DLD1 (cell line): Measurements from ENCODE around the gene IQCE.

Experiments
- in situ Hi-C: cut with HindIII; loops from 2 replicates; pipeline ENCODE4 v1.10.0; 2017; ENCODE audit warnings: low sequenced_read_pairs

IQCE gene

GRCh38 chr7:2628891-2629290 lies 70.1 kb downstream of the IQCE start:
- in situ Hi-C loops: no loop called here

DNA sequence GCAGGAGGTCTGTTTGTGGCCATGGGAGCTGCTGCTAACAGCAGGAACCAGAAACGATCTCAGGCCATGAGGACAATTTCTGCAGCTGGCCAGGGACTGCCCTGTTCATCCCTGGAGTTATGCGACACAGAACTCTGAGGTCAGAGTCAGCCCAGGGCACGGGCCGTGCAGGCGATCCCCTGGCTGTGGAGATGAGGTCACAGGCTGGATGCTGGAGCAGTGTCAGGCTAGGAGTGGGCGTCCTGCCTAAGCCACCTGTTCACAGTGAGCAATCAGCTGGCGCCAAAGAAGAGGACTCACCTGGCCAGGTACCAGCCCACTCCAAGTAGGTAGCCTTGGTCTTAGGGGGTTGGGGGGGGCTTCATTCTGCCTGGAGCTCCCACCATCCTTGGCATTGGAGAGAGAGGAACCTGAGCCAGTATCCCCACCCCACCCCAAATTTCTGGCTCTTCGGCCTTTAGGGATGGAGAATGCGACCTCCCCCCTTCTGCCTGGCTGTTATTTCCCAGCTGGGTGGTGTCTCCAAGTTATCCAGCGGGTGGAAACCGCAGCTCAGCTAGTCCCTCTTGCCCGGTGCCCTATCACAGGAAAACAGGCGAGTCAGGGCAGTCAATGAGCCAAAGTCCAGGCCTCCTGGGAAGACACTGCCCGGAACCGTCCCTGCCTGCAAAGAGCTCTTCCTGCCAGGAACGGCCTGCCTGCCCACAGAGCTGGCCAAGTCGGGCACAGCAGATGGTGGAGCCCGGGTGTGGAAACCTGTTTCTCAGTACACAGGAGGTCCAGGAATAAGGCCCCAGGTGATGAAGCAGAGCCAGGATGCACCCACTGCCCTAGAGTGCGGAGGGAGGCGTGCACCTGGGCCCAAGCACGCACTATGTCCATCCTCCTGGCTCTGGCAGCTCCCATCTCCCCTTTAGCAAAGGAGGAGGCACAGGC lies 71.2 kb downstream of the IQCE start:
- in situ Hi-C loops: no loop called here

- in situ Hi-C loops: no loop called here
Observed at GRCh38 chr7:2631946-2632732, 73.4 kb downstream of the IQCE start, which contains the start of gene TTYH3. TTYH3 (plus strand) TSS chr7:2631986; CDS start chr7:2632156, 170 bp downstream.

DNA sequence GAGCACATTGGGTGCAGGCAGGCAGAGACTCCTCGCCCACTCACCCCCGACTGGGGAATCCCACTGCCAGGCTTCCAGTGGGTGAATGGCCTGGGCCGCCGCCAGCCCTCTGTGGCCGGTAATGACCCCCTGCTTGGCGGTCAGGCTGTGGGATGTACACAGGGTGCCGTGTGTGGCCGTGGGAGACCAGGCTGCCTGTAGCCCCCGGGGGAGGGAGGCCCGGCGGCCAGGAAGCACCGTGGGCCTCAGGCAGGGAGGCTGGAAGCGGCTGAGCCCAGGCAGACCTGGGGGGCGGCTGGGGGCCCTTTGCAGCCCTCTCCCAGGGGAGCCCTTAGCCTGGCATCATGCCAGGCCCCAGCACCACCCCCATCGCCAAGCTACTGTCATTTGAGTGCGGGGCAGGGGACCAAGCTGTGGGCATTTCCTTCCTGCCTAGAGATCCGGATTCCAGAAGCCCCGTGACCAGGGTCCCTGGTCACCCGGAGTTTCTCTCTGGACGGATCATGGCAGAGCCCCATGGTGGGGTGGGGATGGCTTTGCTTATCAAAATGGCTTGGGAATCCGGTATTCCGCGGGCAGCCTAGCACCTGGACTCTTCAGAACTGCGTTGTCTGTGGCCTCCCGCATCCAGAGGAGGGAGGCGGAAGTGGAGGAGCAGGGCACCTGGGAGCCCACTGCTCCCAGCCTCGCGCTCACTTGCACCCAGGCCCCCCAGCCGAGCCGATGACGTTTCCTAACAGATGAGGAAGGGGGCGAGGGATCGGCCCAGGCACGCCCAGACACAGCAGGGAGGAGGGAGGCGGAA lies 74.2 kb downstream of the IQCE start:
- in situ Hi-C loops: no loop called here

DNA sequence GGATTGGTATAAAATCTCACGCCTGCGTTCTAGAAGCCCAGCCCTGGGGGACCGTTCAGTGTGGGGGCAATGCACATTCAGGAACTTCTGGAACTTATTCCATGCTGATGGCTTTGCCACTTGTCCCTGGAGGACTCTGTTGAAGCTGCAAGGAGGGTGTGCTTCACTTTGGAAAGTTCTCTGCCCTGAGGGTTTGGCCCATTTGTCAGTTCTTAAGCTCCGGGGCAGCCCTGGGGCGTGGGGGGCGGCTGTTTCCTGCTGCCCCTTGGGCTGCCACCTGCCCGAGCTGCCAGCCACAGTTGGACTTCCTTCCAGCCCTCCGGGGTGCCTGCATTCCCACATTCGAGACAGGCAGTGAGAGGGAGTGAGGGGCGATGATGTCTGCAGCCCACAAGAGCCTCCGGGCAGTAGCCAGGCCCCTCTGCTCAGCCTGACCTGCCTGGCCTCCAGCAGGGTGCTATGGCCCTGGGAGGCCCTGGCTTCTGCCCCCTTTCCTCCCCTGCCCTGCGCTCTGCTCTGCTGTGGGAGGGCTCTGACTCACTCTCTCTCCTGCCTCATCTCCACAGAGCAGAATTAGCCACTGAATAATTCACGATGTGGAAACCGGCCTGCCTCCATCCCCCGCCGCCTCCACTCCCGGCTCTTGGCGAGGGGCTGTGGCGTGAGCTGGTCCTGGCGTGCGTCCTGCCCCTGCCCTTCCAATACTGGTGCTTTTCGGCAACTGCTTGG lies 74.9 kb downstream of the IQCE start:
- in situ Hi-C loops: no loop called here

DNA sequence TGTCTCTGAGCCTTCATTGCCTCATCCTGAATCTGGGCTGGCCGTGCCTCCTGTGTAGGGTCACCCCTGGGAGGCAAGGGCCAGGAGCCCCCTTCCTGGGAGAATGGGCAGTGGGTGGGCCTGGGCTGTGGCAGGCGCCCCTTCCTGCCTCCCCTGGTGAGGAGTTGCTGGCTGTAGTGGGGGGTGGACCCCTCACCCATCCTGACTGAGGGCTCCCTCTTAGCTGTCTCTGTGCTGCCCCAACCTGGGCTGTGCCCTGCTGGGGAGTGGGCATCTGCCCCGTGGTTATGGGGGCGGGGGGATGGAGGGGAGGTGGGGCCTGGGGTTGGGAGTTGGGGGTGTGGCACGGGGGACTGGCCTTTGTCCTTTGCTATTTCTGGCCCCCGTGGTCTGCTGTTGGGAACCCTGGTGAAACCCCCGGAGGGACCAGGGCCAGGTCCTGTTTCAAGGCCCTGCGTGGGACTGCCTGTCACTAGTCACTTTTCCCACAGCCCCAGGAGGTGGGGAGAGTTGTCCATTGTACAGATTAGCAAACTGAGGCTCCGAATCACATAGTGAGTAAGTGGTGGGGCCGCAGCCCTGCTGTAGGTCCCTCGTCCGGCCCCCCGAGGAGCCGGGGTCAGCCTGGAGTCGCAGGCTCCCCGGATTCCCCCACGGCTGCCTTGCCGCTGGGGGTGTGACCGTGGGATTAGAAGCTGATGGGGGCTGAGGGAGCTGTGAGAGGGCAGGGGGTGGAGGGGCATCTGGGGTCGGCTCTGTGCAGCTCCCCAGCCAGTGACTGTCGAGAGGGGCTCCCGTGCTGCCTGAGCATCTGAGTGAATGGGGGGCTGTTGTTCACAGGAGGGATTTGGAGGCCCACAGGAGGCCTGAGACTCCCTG lies 75.7 kb downstream of the IQCE start:
- in situ Hi-C loops: no loop called here

GRCh38 chr7:2635148-2635668 lies 76.4 kb downstream of the IQCE start:
- in situ Hi-C loops: no loop called here

GRCh38 chr7:2635810-2636701 lies 77.3 kb downstream of the IQCE start:
- in situ Hi-C loops: no loop called here

DNA sequence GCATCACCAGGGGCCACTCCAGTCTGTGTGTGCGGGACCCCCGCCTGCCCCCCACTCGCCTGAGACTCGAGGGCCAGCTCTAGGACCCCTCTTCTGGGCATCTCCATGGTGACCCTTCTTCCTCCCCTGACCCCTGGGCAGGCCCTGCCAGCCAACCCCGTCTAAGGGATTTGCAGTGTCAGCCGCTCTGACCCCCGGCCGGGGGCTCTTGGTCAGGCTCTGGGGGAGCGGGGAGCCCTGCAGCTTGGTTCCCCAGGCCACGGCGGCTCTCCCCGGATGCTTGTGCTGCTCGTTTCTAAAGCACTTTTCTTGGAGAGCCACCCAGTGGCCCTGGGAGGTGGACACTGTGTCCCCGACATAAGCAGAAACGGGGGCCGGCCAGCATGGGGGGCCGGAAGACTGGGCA lies 78.3 kb downstream of the IQCE start:
- in situ Hi-C loops: no loop called here

DNA sequence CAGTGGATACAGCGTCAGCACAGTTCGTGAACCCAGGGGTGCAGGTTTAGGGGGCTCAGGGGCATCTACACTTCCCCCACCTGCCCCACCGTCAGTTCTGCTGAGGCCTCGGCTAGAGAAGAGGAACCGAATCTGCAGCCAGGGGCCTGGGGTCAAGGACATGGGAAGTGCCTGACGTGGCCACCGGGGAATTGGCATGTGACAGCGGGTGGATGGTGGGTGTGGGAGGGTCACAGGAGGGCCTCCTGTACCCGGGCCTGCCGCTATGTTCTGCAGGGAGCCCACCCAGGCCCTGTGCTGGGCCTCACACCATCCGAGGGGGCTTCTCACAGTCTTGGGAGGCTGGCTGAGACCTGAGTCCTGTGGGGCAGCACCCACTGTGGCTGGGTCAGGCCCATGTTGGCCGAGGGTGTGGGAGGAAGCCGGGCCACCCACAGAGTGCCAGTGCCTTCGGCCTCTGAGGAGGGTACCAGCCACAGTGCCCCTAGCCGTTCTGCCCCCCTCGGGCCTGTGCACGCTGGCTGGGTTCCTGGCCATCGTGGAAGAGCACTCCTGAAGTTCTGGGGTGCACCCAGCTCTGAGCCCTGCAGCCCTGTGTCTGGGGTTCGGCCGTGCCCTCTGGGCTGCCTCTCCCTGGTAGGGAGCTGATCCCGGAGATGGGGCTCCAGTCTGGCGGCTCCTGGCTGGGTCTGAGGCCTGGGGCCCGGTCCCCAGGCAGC lies 78.9 kb downstream of the IQCE start:
- in situ Hi-C loops: no loop called here

GRCh38 chr7:2638224-2638991 lies 79.6 kb downstream of the IQCE start:
- in situ Hi-C loops: no loop called here

- in situ Hi-C loops: no loop called here
Observed at GRCh38 chr7:2639181-2639681, 80.5 kb downstream of the IQCE start.

DNA sequence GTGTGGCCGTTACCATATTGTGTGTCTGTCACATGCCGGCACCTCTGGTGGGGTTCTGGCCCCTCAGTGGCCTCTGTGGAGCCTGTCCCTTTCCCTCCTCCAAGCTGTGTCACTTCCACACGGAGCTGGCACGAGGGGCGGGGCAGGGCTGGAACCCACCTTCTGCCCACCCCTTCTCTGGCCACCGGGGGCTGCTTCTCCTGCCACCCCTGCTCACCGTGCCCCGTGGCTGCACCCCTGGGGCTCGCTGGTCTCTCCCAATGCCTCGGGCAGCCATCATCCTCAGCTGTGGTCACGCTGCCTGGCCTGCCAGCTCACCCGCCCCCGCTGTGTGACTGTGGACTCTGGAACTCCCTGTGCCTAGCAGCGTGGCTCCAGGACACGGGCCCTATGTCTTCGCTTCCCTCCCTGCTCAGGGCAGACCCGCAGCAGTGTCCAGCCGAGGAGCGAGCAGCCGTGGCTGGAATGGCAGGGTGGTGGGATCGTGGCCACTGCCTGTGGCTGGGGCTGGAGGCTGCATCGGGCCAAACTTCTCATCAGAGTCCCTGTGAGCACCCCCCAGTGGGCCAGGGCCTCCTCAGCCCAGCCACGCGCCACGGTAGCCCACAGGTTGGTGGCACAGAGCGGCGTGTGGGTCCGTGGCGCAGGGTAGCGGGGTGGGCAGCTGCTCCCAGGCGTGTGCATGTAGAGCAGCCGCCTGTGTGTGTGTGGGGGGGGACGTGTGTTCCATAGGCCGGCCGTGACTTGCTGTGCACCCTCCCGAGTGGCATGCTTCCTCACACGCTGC lies 81.1 kb downstream of the IQCE start:
- in situ Hi-C loops: no loop called here

- in situ Hi-C loops: no loop called here
Observed at GRCh38 chr7:2640482-2640830, 81.7 kb downstream of the IQCE start.

GRCh38 chr7:2640846-2641316 lies 82.1 kb downstream of the IQCE start:
- in situ Hi-C loops: no loop called here
